Brain pericyte (primary cell): ENCODE data around the gene BTN2A1.
A peak's percentile ranks its signal among the peaks of the same experiment; 100 is the strongest.

Experiments used
- DNase-seq: peaks from one replicate; pipeline ENCODE4 v3.0.0-alpha.2; 2012; ENCODE audit warnings: low read depth, low spot score

The BTN2A1 gene

DNA sequence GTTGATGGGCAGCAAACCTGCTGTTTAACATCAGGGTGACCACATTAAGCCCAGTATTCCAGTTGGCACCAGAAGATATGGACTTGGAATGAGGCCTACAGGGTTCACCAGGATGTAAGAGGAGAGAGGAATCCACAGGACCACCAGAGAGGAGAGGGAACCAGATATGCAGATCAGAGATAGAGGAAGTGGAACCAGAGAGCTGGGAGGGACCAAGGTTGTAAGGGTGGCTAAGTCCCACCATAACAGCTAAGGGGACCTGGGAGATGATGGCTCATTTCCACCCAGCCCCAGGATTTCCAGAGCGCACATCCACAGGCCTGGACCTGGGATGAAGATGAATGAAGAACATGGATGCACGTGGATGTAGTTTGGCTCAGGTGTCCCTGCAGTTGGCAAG is 11.1 kb downstream of the BTN2A1 start:
- no peak for DNase-seq

DNA sequence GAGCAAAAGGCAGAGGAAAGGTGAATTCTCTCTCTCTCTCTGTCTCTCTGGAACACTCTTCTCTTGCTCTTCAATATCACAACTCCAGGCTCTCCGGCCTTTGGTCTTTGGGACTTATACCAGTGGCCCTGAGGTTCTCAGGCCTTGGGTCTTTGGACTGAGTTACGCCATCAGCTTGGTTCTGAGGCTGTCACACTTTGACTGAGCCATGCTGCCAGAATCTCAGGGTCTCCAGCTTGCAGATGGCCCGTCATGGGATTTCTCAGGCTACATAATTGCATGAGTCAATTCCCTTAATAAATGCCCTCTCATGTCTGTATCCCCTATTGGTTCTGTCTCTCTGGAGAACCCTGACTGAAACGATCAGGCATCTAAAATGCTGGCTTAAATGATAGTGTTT is 12.9 kb downstream of the BTN2A1 start:
- DNase-seq = no peak

DNA sequence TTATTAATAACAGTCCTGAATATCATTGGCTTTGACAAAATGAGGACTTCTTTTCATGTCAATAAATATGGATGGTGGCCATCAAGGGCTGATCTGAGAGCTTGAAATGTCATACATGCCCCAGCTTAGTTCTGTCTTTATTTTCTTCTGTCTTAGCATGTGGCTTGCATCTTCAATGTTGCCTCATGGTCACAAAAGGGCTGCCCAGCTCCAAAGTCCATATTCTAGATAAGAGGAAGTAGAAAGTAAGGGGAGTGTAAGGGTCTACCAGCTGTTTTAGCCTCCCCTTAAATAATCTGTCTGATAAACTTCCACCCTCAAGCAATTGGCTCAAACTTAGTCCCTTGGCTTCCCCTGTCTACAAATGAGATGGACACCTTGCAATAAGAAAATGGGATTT is 14.2 kb downstream of the BTN2A1 start:
- DNase-seq = no peak

DNA sequence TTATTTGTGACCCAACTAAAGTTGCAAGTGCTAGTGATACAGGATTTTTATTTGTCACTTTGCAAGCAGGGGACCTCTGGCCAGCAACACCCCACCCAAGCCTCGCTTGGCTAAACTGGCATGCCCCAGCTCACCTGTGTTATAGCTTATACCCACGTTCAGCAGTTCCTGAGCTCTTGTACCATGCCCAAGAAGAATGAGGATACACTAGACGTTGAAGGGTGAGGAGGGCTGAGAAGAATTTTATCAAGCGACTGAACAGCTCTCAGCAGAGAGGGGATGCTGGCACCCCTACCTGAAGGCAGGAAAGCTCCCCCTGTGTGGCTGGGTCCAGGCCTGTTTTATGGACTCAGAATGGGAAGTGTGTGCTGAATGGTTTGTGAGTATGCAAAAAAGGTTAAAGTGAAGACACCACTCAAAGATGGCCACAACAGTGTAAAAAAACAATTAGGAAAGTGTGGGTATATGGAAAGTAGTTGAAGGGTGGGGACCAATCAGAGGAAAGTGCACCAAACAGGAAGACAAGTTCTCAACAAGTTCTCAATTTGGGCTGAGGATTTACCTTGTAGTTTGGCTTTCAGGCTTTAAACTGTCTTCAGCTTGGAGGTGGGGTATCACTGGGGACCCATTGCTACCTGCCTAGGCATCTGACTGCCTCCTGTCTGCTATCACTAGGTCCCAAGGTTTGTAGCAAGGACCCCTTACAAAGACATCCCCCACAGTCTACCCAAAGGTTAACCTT is 15.0 kb downstream of the BTN2A1 start:
- no peak for DNase-seq

DNA sequence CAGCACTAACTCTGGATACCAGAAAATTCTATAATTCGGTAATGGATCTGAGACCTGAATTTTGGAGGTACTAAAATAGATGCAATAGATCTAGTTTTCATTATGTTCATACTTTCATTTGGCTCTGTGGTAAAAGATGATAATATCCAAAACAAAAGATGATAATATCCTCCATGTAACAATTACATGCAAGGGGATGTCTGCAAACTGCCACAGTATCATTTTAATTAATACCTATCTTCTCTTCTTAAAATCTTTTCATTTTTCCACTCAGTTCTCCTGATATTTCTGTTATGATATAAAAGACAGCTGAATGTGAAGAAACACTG is 15.6 kb downstream of the BTN2A1 start:
- no peak for DNase-seq

DNA sequence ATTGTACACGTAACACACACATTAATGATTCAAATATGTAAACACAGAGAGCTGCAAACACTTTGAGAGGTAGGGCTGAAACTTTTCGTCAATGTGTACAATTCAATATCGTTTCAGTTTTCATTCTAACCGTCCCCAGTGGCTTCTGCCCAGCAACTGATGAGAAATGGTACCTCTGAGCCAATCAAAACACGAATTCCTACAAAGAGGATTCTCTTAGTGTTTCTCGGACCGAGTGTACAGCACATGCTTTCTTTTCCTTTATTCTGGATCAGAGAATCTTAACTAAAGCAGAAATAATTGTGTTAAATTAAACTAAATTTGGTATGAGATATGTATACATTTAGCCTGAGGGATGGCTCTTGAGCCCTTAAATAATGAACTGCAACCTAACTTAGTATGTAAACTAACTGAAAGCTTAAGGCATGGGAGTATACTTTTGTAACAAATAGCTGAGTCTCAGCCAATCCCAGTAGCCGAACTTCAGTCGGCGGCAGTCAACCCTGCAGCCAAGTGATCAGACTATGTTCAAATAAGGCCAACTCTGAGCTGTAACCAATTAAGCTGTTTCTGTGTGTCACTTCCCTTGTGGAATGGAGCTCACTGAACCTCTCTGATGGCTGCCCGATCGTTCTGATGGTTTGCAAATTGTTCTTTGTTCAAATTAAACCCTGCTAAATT is 16.1 kb downstream of the BTN2A1 start:
- peak; percentile 69 for DNase-seq

DNA sequence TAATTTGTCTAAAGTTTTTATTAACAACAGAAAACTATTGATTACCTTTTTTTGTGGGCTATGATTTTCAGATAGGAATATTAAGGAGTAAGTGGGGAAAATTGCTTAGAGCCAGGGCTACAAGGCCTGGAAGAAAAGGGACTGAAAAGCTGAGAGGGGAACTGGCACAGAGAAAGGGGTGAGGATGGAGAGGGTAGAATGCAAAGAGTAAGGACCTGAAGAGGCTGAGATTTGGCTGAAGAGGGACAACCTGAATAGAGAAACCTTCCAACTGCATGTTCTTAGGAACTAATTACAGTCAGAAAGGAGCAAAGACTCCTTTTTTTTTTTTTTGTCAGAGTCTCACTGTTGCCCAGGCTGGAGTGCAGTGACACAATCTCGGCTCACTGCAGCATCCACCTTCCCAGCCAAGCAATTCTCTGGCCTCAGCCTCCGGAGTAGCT is 16.7 kb downstream of the BTN2A1 start:
- DNase-seq = no peak

DNA sequence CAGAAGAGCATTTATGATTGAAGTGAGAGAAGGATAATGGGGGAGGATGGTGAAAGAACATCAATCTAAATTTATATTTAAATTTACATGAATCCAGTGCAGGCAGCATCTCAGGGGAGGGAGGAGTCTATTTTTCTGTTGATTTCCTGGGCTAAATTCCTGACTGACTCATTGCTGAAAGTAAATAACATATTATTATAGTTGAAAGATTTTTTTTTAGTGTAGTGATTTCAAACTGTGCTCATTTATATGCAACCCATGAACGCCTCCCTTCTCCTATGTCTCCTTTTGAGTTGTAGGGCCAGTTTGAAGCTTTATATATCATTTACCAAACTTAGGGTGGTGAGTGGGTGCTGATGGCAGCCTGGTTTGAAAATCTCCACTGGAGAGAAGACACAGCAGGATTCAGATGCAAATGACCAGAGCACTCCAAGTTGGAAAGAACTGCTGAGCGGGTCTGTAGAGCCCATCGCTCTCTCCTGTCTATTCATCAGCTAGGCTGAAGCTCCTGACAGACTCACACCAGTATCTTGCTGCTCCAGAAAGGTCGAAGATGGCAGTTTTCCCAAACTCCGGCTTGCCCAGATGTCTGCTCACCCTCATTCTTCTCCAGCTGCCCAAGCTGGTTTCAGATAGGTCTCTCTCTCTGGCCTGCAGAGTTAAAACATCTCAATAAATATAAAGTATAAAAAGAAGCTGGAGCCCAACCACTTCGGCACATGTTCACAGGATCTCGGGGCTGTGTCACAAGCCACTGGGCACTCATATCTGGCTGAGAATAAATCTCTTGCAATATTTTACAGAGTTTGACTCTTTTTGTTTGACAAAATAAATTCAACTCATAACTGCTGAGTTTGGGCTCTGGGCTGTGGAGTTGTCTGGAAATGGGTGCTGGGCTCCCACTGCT is 18.3 kb downstream of the BTN2A1 start:
- DNase-seq = no peak

DNA sequence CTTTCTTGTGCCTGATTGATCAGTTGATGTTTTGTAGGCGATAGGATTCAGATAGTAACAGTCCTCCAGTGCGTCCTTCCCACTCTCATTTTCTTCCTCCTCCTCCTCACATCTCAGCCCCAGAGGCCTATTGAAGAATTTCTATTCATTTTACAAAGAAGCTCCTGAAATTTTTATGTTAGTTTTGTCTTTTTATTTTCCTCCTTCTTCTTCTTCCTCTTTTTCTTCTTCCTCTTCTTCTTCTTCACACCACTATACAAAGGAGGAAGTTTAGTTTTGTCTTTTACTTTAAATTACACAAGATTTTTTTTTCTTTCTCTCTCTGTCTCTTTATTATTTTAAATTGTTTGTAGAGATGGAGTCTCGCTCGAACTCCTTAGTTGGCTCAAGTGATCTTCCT is 19.1 kb downstream of the BTN2A1 start:
- no peak for DNase-seq

DNA sequence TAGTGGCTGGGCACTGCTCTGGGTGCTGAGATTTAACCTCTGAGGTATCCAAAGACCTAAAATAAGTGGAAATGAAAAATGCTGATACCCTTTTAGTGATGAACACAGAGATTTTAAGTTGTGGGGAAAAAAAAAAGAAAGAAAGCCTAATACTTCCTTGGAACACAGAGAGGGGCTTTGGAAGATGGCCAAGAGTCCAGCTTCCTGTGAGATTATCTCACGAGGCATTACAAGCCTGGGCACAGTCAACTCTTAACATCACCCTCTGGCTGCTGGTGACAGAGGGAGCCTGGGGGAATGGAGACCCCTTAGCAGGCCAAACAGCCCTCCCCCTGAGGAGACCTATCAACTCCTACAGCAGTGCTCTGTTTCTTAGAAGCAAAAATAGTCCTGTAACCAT is 19.7 kb downstream of the BTN2A1 start:
- no peak for DNase-seq

DNA sequence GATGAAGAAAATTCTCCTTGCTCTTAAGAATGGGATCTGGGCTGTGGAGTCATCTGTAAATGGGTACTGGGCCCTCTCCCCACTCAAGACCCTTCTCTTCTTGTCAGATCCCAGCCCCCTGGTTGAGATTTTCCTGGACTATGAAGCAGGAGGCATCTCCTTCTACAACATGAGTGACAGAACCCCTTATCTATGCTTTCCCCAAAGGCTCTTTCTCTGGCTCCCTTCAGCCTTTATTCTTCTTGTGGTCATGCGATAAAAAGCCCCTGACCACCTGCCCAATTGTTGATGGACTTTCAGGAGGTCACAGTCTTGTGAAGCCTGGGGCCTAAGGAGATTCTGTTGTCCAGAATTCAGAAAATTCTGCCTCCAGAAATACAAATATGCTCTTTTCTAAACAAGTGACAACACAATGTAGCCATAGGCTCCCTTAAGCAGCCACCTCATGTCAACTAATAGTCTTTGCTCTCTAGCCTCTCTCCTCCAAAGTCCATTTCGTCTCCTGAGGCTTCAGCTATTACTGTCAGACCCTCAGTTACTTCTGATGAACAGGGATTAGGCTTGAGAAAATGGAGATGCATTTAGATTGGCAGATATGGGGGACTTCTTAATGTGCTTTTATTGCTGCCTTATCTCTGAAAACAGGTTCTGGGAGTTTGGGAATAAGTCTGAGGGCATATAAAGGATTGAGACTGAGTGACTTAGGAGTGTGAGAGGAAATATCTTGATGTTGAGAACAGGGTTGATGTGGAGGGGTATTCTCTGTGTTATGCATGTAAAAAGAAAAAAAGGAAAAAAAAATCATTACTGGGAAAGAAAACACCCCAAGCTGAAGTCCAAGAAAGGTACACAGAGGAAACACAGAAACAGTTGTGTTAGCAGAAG is 20.6 kb downstream of the BTN2A1 start:
- DNase-seq = no peak

DNA sequence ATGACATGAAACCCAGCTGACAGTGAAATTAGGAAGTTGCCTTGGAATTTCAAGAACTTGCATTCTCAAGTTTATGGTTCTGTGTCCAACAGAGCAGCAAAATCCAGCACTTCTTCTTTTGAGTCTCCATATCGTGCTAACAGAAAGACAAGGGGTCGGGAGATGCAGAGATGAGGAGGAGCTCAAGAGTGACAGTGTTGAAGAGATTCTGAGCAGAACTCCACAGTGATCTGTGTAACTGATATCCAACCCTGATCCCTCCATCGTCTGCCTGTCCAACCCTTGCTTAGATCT is 21.2 kb downstream of the BTN2A1 start:
- DNase-seq = no peak

DNA sequence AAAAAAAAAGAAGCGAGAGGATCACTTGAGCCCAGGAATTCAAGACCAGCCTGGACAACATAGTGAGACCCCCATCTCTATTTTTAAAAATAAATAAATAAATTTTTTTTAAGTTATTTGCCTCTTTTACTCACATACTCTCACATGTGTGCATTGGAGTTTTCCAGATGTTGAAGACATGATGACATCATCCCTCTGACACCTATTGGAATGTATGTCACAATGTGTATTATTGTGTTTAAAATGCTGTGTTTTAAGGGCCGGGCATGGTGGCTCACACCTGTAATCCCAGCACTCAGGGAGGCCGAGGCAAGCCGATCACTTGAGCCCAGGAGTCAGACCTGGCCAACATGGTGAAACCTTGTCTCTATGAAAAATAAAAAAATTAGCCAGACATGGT is 24.6 kb downstream of the BTN2A1 start:
- no peak for DNase-seq

DNA sequence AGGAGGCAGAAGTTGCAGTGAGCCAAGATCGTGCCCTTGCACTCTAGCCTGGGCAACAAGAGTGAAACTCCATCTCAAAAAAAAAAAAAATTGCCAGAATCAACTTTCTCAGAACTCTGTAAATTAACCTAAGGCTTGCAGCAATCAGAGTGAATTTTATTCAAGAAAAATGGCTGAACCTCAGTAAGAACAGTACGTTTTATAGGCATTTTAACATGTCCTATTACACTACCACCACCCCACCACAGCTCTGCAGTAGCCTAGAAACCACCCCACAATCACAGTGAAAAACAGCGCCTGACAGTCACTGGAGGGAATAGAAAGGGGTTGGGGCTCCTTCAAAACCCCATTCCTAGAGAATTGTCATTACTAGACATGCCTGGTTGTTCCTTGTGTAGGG is 26.0 kb downstream of the BTN2A1 start:
- no peak for DNase-seq

DNA sequence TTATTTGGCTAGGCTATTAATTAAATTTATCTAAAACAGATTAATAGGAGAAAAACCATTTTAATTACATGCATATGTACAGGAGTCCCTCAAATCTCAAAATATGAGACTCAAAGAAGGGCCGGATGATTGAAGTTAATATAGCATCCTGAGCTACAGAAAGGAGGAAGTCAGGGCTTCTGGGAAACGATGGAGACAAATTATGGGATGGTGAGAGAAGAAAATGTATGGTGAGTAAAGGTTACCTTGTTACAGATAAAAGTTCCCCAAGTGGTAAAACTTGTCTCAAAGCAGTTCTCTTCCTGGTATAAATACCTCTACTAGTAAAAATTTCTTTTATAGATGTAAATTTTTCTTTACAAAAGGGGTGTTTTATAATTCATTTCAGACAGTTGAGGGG is 26.4 kb downstream of the BTN2A1 start:
- no peak for DNase-seq

DNA sequence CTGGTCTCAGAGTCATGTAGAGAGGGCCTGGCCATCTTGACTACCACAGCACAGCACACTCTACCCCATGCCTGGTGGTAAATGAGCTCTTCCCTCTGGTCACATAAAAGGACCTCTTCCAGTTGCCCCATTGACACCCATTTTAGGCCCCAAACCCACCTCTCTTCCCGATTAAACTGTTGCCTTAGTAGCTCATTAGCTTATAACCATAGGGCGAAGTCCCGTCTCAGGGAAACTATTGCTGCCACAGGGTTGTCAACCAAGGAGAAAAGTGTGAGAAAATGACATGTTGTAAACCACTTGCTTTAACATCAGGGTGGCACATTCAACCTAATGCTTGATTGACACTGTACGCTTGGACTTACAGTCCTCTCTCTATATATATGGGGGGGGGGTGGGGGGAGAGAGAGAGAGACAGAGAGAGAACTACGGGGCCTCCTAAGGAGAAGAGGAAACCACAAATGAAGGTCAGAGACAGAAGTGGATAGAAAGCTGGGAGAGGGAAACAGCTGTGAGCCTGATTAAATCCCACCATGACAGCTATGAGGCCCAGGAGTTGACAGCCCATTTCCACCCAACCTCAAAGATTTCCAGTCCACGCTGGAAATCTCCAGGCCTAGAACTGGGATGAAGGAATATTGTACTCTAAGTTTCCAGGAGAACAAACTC is 27.5 kb downstream of the BTN2A1 start:
- no peak for DNase-seq

DNA sequence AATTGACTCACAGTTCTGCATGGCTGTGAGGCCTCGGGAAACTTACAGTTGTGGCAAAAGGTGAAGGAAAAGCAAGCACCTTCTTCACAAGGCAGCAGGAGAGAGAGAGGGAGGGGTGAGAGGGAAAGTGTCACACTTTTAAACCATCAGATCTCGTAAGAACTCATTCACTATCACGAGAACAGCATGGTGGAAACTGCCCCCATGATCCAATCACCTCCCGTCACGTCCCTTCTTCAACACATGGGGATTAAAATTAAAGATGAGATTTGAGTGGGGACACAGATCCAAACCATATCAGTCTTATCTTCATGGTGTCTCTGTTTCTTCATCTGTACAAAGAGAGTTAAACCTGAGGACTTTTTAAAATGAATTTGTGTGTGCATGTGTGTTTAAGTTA is 28.6 kb downstream of the BTN2A1 start:
- DNase-seq = no peak

DNA sequence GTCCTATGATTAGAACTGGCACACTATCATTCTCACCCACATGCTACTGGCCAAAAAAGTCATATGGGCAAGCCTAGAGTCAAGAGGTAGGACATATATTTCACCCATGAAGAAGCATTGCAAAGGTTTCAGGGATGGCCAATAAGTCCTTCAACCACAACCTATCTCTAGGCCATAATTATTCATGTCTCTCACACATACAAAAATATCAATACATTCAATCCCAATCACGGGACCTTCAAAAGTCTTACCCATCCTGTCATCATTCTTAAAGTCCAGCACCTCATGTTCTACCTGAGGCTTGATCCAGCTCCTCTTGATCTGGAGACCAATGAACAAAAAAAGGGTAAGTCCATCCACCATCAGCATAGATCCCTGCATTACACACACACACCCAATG is 29.7 kb downstream of the BTN2A1 start:
- no peak for DNase-seq

DNA sequence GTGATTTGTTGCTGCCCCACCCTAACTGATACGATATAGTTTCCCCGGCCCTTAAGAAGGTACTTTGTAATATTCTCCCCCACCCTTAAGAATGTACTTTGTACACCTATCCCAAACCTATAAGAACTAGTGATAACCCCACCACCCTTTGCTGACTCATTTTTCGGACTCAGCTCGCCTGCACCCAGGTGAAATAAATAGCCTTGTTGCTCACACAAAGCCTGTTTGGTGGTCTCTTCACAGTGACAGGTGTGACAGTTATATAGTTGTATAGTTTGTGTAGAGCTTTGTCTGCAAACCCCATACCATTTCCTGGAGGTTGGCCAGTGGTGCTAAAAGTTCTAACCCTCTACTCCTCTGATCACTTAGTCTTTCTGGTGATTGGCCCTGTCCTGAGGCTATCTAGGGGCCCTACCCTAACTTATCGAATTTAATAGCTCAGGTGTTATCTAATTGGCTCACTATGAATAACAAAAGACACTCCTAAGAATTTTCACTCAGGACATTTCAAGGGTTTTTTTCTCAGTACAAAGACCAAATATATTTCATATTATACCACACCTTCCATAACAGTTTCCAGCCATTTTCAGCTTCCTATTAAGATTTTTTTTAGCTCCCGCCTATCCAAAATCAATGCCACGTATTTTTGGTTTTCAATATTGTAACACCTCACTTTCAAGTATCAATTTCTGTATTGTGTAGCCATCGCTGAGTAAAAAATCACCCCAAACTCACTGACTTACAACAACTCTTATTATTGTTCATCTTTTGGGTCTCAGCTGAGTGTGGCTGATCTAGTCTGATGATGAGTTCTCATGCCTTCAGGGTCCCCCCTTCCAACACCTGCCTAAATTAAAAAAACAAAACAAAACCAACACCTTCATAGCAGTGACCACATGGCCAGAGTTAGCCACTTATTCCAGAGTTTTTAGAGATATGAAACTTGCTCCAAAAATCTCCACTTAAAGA is 32.5 kb downstream of the BTN2A1 start:
- DNase-seq = no peak

DNA sequence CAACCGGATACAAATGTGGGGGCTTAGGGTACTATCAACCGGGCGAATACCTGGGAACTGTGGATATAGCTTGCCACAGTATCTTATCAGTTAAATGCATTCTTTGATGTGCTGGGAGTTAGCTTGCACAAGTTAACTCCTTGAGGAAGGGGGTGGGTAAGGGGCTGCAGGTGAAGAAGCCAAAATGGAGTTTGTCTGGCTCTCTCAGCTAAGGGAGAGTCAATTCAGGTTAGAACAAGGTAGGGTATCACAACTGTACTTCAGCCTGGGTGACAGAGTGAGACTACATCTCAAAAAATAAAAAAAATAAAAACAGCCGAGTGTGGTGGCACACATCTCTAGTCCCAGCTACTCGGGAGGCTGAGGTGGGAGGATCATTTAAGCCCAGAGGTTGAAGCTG is 33.8 kb downstream of the BTN2A1 start:
- no peak for DNase-seq
